Lung (tissue), 12 donors: ENCODE results near the gene DNAH14. TPM values are rescaled to one million over a fixed set of nuclear protein-coding genes. Genes with fewer than 3 reads are reported as not detected.
"Not testable (repeated sequence)": the region's sequence is repeated elsewhere in the genome, so short reads cannot be mapped to it uniquely, and the experiment has no call there.

Experiments used
- ATAC-seq: fragments of 200-7000 bp; cut with Tn5 transposase; one replicate; pipeline ENCODE4 v1.9.1; 2020; ENCODE audit warnings: moderate number of reproducible peaks; ENCODE audit not compliant: insufficient read depth, low FRiP score
- DNase-seq, 3 donors: peaks; one replicate each; pipeline ENCODE4 v3.0.0-alpha.2; 2013 to 2017
- H3K27ac ChIP-seq, 2 donors: one replicate each; pipeline ENCODE4 v1.5.1; 2013; ENCODE audit warnings: mild to moderate bottlenecking in 2 of 2, moderate library complexity in 2 of 2, control low read depth in 1 of 2, inconsistent platforms in 1 of 2, low read depth in 1 of 2, low read length in 1 of 2
- H3K27me3 ChIP-seq, 3 donors: one replicate each; pipeline ENCODE4 v1.5.1; 2013; ENCODE audit warnings: low read length in 2 of 3; ENCODE audit not compliant: control insufficient read depth in 3 of 3, insufficient read depth in 3 of 3
- H3K36me3 ChIP-seq, 4 donors: one replicate each; pipeline ENCODE4 v1.5.1; 2013; ENCODE audit warnings: low read length in 4 of 4, mild to moderate bottlenecking in 1 of 4, moderate library complexity in 1 of 4; ENCODE audit not compliant: control insufficient read depth in 4 of 4, insufficient read depth in 4 of 4
- H3K4me1 ChIP-seq, 5 donors: one replicate each; pipeline ENCODE4 v1.5.1; 2013; ENCODE audit warnings: low read length in 5 of 5, mild to moderate bottlenecking in 2 of 5, moderate library complexity in 1 of 5; ENCODE audit not compliant: control insufficient read depth in 5 of 5, insufficient read depth in 5 of 5
- H3K4me3 ChIP-seq: one replicate; pipeline ENCODE4 v1.5.1; 2013; ENCODE audit warnings: mild to moderate bottlenecking, control low read depth, moderate library complexity
- H3K9ac ChIP-seq, 2 donors: one replicate each; pipeline ENCODE4 v1.5.1; 2013; ENCODE audit warnings: low read length in 2 of 2, control low read depth in 1 of 2; ENCODE audit not compliant: insufficient read depth in 1 of 2
- H3K9me3 ChIP-seq, 4 donors: one replicate each; pipeline ENCODE4 v1.5.1; 2013; ENCODE audit warnings: low read length in 3 of 4, mild to moderate bottlenecking in 1 of 4, moderate library complexity in 1 of 4; ENCODE audit not compliant: control insufficient read depth in 4 of 4, insufficient read depth in 3 of 4
- WGBS, 2 donors: extraction: QIAGEN DNeasy Blood & Tissue Kit; methylation state at CpG; one replicate each; pipeline ENCODE4 v1.1.7; 2013; 5-methylcytosine and 5-hydroxymethylcytosine counted together
- polyA plus RNA-seq, 2 donors: library from polyadenylated mRNA; stranded (reverse); fragments of 200-250 nt; gene quantifications; one replicate each; pipeline ENCODE4 v1.2.1, GENCODE V29; 2013
- total RNA-seq, 2 donors: library from RNA; depleted of rRNA in 1 of 2; stranded (reverse); fragments of >200 nt in 1 of 2; gene quantifications; one replicate each; pipeline ENCODE4 v1.2.1, GENCODE V29; 2014 to 2021
- TF ChIP-seq, protein P1 (sequence below): IDR thresholded peaks from 2 replicates; pipeline ENCODE4 v1.5.1; 2012; ENCODE audit warnings: mild to moderate bottlenecking; ENCODE audit errors: control extremely low read depth, extremely low read depth
- donor health status: control.
- donor health status: control.
- donor health status: Bipolar disorder and iron deficiency.
- donor health status: healthy.
- donor health status: DM: yes; HTN: yes; CAD: no.

DNAH14 gene
- total and polyA plus RNA-seq, 4 donors = 3.0 to 61.3 (median 7.9) TPM

DNA sequence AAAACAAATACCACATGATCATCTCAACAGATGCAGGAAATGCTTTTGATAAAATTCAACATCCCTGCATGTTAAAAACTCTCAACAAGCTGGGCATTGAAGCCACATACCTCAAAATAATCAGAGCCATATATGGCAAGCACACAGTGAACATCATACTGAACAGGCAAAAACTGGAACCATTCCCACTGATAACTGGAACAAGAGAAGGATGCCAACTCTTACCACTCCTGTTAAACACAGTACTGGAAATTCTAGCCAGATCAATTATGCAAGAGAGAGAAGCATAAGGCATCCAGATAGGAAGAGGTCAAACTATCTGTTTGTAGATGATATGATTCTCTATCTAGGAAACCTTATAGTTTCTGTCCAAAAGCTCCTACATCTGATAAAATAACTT lies 91.6 kb downstream of the DNAH14 start:
- DNase-seq (no peak), ATAC-seq (no peak)
- TF ChIP-seq, protein P1, sequence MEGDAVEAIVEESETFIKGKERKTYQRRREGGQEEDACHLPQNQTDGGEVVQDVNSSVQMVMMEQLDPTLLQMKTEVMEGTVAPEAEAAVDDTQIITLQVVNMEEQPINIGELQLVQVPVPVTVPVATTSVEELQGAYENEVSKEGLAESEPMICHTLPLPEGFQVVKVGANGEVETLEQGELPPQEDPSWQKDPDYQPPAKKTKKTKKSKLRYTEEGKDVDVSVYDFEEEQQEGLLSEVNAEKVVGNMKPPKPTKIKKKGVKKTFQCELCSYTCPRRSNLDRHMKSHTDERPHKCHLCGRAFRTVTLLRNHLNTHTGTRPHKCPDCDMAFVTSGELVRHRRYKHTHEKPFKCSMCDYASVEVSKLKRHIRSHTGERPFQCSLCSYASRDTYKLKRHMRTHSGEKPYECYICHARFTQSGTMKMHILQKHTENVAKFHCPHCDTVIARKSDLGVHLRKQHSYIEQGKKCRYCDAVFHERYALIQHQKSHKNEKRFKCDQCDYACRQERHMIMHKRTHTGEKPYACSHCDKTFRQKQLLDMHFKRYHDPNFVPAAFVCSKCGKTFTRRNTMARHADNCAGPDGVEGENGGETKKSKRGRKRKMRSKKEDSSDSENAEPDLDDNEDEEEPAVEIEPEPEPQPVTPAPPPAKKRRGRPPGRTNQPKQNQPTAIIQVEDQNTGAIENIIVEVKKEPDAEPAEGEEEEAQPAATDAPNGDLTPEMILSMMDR = no peak
- Histone ChIP-seq H3K4me1 (no peaks in the 10 kb centered on the region), H3K4me3 (no peak overlapping the region), H3K36me3 (no peaks in the 10 kb centered on the region), H3K27ac (no peak overlapping the region), H3K27me3 (no peaks in the 10 kb centered on the region), H3K9me3 (peaks cover 0 to 4% (median 2%) of the 10 kb centered on the region in 4 donors), H3K9ac (no peak overlapping the region)

- DNase-seq = no peak
- 88 to 94% methylated on average over 1 of the region's 1 CpG for WGBS, 2 donors
Observed at GRCh38 chr1:225026701-225027100, 97.2 kb downstream of the DNAH14 start.

GRCh38 chr1:225036441-225036840 lies 107.0 kb downstream of the DNAH14 start:
- H3K4me3 ChIP-seq, H3K4me1 ChIP-seq, H3K36me3 ChIP-seq, H3K9ac ChIP-seq, H3K27ac ChIP-seq, H3K27me3 ChIP-seq, ATAC-seq, DNase-seq, H3K9me3 ChIP-seq: not testable (repeated sequence)
- 94 to 100% methylated on average over 1 of the region's 1 CpG for WGBS, 2 donors

More at GRCh38 chr1:225026701-225027100, 97.2 kb downstream of the DNAH14 start:
- H3K27ac ChIP-seq = no peak overlapping the region
- H3K4me1 ChIP-seq = no peaks in the 10 kb centered on the region
- no peak overlapping the region for H3K9ac ChIP-seq
- no peak overlapping the region for H3K4me3 ChIP-seq
- no peak for ATAC-seq
- no peaks in the 10 kb centered on the region for H3K27me3 ChIP-seq
- H3K36me3 ChIP-seq = no peaks in the 10 kb centered on the region
- H3K9me3 ChIP-seq = peaks cover 0 to 4% (median 0%) of the 10 kb centered on the region in 4 donors
- TF ChIP-seq, protein P1 = no peak

- H3K27ac ChIP-seq = no peak overlapping the region
- no peak overlapping the region for H3K4me3 ChIP-seq
- no peaks in the 10 kb centered on the region for H3K36me3 ChIP-seq
- no peaks in the 10 kb centered on the region for H3K27me3 ChIP-seq
- no peak overlapping the region for H3K9ac ChIP-seq
- ATAC-seq = no peak
- no peak for DNase-seq
- no peaks in the 10 kb centered on the region for H3K4me1 ChIP-seq
- TF ChIP-seq, protein P1 = no peak
- no peaks in the 10 kb centered on the region for H3K9me3 ChIP-seq
Observed at GRCh38 chr1:225042263-225042662, 112.8 kb downstream of the DNAH14 start.
